Prostate gland (tissue), 2 donors: Measurements from ENCODE around the gene C17orf107. TPM values are rescaled to one million over a fixed set of nuclear protein-coding genes. Genes with fewer than 3 reads are reported as not detected.
A peak's percentile ranks its signal among the peaks of the same experiment; 100 is the strongest.
"Not testable (repeated sequence)": the region's sequence is repeated elsewhere in the genome, so short reads cannot be mapped to it uniquely, and the experiment has no call there.

Experiments used
- DNase-seq: peaks from one replicate; pipeline ENCODE4 v3.0.0-alpha.2; 2019; ENCODE audit warnings: low spot score
- H3K27ac ChIP-seq, 2 donors: fragments of 200-600 bp; sonication (generic); 2 replicates each; pipeline ENCODE4 v1.5.1; 2017 to 2019
- H3K27me3 ChIP-seq: fragments of 200-600 bp; sonication (generic); replicated peaks from 2 replicates; pipeline ENCODE4 v1.5.1; 2019; ENCODE audit not compliant: insufficient read depth
- H3K36me3 ChIP-seq, 2 donors: fragments of 200-600 bp; sonication (generic); 1 replicate in 1 of 2; 2 replicates in 1 of 2; pipeline versions ENCODE4 v1.5.1 to v1.8.1; 2017 to 2019
- H3K4me1 ChIP-seq: fragments of 200-600 bp; sonication (generic); replicated peaks from 2 replicates; pipeline ENCODE4 v1.5.1; 2019
- H3K4me3 ChIP-seq, 2 donors: fragments of 200-600 bp; sonication (generic); 2 replicates each; pipeline ENCODE4 v1.5.1; 2017 to 2019
- H3K9me3 ChIP-seq: fragments of 200-600 bp; sonication (generic); 2 replicates; pipeline ENCODE4 v1.5.1; 2017
- POLR2A ChIP-seq: fragments of 450-650 bp; IDR thresholded peaks from one replicate; pipeline ENCODE4 v1.6.1; 2016; ENCODE audit warnings: antibody characterized with exemption, mild to moderate bottlenecking
- POLR2AphosphoS5 ChIP-seq: sonication (generic); formaldehyde crosslinking; IDR thresholded peaks from one replicate; pipeline ENCODE4 v1.6.1; 2017; ENCODE audit warnings: antibody characterized with exemption
- WGBS: methylation state at CpG from one replicate; pipeline ENCODE4 v1.1.5; 2018; 5-methylcytosine and 5-hydroxymethylcytosine counted together
- intact Hi-C: fragments of 100-400 bp; cut with DNase I; formaldehyde crosslinking; loops from one replicate; pipeline ENCODE4 v1.14.2; 2022
- total RNA-seq, 2 donors: library from RNA; depleted of rRNA; stranded (reverse); fragments of >200 nt; gene quantifications; one replicate each; pipeline ENCODE4 v1.1.0, GENCODE V29; 2016
- TF ChIP-seq, protein P1 (sequence below), 4 experiments: fragments of 200-600 bp in 2 of 4; fragments of 450-650 bp in 2 of 4; sonication (generic) in 2 of 4; IDR thresholded peaks; 1 replicate in 3 of 4; 2 replicates in 1 of 4; pipeline ENCODE4 v1.5.1; 2016 to 2019; ENCODE audit warnings: antibody characterized with exemption in 4 of 4, mild to moderate bottlenecking in 2 of 4, moderate library complexity in 2 of 4

C17orf107 gene
- total RNA-seq, 2 donors from 2014 or later: 2.4 to 15.4 TPM

DNA sequence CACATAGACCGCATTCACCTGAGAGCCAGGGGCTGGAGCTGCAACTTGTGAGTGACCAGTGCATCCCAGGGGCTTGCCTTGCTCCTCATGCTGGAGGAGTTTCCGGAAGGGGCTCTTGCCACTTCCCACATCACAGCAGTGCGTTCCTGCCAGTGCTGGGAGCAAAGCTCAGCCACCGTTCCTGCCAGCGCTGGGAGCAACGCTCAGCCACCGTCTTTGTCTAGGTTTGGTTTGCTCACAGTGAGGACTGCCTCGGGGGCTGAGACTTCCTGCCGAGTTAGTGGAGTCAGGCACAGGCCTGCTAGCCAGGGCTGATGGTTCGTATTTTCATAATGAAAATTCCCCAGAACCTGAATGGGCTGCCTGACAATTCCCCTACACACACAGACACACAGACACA is 9.0 kb downstream of the C17orf107 start:
- Histone ChIP-seq H3K9me3 (no peaks in the 10 kb centered on the region), H3K36me3 (no peaks in the 10 kb centered on the region), H3K4me1 (peaks cover 3% of the 10 kb centered on the region), H3K27me3 (no peaks in the 10 kb centered on the region), H3K27ac (peak overlapping the region; percentile 51 to 62), H3K4me3 (no peak overlapping the region)
- DNase-seq: no peak
- intact Hi-C loops: loop anchor here (2.0 to 5.0 kb wide), 2 partner anchors 79 to 154 kb away; partner anchors contain the start of gene CAMTA2
- TF ChIP-seq POLR2AphosphoS5: no peak
- no peak for TF ChIP-seq POLR2A
- TF ChIP-seq, protein P1, sequence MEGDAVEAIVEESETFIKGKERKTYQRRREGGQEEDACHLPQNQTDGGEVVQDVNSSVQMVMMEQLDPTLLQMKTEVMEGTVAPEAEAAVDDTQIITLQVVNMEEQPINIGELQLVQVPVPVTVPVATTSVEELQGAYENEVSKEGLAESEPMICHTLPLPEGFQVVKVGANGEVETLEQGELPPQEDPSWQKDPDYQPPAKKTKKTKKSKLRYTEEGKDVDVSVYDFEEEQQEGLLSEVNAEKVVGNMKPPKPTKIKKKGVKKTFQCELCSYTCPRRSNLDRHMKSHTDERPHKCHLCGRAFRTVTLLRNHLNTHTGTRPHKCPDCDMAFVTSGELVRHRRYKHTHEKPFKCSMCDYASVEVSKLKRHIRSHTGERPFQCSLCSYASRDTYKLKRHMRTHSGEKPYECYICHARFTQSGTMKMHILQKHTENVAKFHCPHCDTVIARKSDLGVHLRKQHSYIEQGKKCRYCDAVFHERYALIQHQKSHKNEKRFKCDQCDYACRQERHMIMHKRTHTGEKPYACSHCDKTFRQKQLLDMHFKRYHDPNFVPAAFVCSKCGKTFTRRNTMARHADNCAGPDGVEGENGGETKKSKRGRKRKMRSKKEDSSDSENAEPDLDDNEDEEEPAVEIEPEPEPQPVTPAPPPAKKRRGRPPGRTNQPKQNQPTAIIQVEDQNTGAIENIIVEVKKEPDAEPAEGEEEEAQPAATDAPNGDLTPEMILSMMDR (IDR thresholded peaks at IDR 0.05): no peak
- WGBS: 33% methylated on average over 8 of the region's 10 CpGs

DNA sequence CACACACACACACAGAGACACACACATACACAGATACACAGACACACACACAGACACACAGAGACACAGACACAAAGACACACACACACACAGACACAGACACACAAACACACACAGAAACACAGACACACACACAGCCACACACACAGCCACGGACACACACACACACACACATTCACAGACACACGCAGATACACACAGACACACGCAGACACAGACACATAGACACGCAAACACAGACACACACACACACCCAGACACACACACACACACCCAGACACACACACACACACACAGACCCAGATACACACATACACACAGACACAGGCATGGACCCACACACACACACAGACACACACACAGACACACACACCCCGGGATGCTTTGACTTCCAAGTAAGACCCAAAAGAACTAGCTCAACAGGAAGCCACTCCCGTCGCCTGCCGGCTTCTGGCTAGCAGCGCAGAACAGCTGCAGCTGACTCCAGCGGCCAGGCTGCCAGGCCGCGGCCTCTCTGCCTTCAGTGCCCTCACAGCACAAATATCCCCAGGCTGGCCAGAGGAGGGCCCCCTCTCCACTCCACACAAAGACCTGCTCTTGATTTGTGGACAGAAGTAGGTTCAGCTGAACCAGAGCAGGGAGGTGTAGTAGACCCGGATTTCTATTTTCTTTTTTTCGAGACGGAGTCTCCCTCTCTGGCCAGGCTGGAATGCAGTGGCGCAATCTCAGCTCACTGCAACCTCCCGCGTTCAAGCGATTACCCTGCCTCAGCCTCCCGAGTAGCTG is 9.6 kb downstream of the C17orf107 start:
- no peaks in the 10 kb centered on the region for H3K36me3 ChIP-seq
- H3K27ac ChIP-seq: peak overlapping the region; percentile 51 to 62
- no peaks in the 10 kb centered on the region for H3K27me3 ChIP-seq
- H3K4me3 ChIP-seq: no peak overlapping the region
- 16% methylated on average over 20 of the region's 20 CpGs for WGBS
- intact Hi-C loops: loop anchor here (2.0 to 5.0 kb wide), 2 partner anchors 78 to 154 kb away; partner anchors contain the start of gene CAMTA2
- DNase-seq: peak; percentile 81
- TF ChIP-seq, protein P1 (IDR thresholded peaks at IDR 0.05): peak; percentile 53 to 92 (median 68)
- TF ChIP-seq POLR2AphosphoS5 (peak; percentile 48), POLR2A (peak; percentile 21)
- no peaks in the 10 kb centered on the region for H3K4me1 ChIP-seq
- H3K9me3 ChIP-seq: no peaks in the 10 kb centered on the region

DNA sequence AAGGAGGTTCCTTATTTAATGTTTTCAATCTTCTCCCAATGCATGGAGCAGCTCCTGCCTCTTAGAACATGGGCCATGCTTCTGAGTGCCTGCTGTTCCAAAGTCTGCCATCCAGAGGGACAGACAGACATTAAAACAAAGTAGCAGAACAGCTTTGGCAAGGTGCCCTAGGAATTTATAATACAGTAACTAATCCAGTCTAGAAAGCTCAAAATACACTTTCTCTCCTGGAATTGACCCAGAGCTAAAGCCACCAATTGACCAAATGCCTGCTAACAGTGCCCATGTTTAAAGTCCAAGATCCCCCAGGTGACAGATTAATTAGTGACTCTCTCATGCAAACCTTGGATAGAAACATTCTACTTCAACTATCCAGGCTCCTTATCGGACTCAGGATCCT is 14.7 kb downstream of the C17orf107 start:
- Histone ChIP-seq H3K4me1 (no peaks in the 10 kb centered on the region), H3K27ac (no peak overlapping the region), H3K36me3 (no peaks in the 10 kb centered on the region), H3K27me3 (no peaks in the 10 kb centered on the region), H3K9me3 (no peaks in the 10 kb centered on the region), H3K4me3 (no peak overlapping the region)
- no peak for DNase-seq
- intact Hi-C loops: no loop called here
- no peak for TF ChIP-seq POLR2AphosphoS5
- TF ChIP-seq, protein P1 (IDR thresholded peaks at IDR 0.05): no peak
- TF ChIP-seq POLR2A: no peak
- WGBS: 44% methylated on average over 1 of the region's 1 CpG

DNA sequence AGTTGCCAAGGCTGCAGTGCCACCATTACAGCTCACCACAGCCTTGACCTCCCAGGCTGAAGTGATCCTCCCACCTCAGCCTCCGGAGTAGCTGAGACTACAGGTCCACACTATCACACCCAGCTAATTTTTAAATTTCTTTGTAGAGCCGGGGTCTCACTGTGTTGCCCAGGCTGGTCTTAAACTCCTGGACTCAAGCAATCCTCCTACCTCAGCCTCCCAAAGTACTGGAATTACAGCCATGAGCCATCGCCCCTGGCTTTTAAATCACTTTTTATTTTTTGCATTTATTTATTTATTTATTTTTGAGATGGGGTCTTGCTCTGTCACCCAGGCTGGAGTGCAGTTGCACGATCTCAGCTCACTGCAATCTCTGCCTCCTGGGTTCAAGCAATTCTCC is 15.2 kb downstream of the C17orf107 start:
- DNase-seq, H3K36me3 ChIP-seq, intact Hi-C loops: not testable (repeated sequence)

DNA sequence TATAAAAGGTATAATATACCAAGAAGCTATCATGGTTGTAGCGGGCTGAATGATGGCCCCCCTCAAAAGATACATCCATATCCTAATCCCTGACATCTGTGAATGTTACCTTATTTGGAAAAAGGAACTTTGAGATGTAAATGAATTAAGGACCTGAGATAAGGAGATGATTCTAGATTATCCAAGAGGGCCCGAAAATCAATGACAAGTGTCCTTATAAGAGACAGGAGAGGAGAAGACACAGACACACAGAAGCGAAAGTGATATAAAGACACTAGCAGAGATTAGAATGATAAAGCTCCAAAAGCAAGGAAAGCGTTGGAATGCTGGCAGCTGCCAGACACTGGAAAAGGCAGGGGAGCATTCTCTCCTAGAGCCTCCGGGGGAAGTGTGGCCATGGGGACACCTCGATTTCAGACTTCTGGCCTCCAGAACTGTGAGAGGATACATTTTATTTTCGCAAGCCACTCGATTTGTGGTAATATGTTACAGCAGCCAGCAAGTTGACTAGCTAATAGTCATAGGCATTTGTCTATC is 20.2 kb downstream of the C17orf107 start:
- Histone ChIP-seq H3K9me3 (no peaks in the 10 kb centered on the region), H3K27ac (no peak overlapping the region), H3K4me3 (no peak overlapping the region), H3K4me1 (no peaks in the 10 kb centered on the region), H3K36me3 (no peaks in the 10 kb centered on the region), H3K27me3 (no peaks in the 10 kb centered on the region)
- WGBS: 56% methylated on average over 8 of the region's 8 CpGs
- intact Hi-C loops: no loop called here
- DNase-seq: no peak
- TF ChIP-seq, protein P1 (IDR thresholded peaks at IDR 0.05): no peak
- no peak for TF ChIP-seq POLR2A

More for the DNA sequence above, 15.2 kb downstream of the C17orf107 start:
- not testable (repeated sequence) for H3K27me3 ChIP-seq, H3K4me1 ChIP-seq, H3K4me3 ChIP-seq, H3K27ac ChIP-seq, H3K9me3 ChIP-seq
- 87% methylated on average over 4 of the region's 4 CpGs for WGBS
